TTC549 (cell line): ENCODE data around the gene PTPRK.

Experiments used
- FAIRE-seq: peaks from 2 replicates; lab custom pipeline; 2012; peaks lifted over from hg19 to GRCh38; lab: Jason Lieb, UNC

PTPRK gene

DNA sequence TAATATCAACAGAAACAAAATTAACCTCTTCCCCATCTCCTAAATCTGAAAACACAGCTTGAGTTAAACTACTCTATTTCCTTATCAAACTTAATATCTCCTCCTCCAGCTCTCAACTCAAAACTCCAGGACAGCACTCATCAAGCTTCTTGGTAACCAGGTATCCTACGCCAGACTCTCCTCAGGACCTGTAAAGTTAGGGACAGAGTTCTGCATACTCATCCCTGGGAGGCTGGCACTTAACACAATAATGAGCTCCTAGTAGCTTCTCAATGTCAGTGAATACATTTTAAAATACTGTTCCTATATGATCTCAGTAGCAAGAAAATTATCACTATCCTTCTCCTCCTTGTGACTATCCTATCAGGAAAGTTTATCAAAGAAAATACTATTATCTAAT lies 240.3 kb downstream of the PTPRK start:
- no peak for FAIRE-seq

GRCh38 chr6:128278836-128279235 lies 241.6 kb downstream of the PTPRK start:
- no peak for FAIRE-seq

DNA sequence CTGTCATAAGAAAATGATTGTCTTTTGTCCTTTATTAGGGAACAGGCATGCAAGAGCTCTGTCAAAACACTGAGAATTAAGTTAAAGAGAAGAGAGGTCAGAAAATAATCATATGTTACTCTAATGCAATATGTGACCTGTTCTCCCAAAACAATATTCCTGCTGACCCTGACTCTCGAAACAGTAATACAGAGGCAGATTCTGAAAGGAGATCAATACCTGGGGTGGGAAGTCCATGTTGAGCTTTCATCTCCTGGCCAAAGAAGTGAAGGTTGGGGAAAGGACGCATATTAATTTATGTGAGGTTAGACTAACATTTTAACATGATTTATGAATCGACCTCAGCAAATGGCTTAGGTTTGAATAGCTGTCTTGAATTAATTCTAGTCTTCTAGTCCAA lies 243.0 kb downstream of the PTPRK start:
- no peak for FAIRE-seq

DNA sequence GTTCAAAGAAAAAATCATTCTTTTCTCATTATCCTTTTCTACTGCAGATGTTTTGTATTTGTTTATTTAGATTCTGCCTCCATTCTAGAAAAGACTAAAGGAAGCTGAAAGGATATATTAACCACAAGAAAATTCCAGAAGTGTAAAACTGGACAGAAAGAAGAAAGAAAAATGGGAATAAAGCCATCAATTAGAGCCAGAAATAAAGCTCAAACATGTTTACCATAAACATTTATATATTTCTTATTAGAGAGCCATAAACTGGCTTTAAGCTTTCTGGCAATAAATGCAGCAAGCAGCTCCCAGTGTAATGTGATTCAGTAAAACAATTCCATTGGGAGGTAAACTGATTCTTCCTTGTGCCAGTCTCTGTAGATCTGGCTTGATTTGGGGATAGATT lies 244.1 kb downstream of the PTPRK start:
- FAIRE-seq = no peak

- FAIRE-seq = no peak
Observed at GRCh38 chr6:128275681-128276080, 244.7 kb downstream of the PTPRK start.

DNA sequence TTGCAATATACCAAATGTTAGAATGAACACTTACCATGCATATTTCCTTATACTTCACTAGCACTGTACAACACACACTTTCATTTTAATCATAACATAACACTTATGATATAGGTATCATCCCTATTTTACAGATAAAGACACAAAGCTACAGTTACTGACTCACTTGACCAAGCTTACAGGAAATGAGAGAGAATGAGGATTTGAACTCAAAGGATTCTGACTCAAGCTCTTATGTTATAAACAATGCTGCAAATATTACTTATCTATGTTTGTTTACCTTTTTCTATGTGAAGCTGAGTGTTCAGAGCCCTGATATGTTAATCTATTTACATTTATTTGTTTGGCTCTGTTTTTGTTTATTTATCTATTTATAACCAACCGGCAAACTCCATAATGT lies 245.4 kb downstream of the PTPRK start:
- no peak for FAIRE-seq

DNA sequence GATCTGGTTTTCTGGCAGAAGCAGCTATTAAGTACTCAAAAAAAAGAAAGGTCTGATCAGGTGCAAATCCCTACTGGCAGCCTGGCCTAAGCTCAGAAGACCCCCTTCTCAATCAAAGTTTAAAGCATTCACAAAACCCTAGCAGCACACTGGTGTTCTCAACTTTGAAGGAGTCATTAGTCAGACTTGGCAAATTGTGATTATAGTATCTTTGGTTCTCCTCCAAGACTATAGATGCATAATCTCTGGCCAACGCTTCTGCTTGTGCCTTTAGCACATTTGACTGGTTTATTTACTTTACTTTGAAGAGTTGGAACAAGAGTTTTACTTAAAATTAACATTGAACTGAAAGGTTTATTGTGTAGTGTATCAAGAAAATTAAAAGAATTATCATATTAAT lies 248.9 kb downstream of the PTPRK start:
- no peak for FAIRE-seq

GRCh38 chr6:128271011-128271410 lies 249.4 kb downstream of the PTPRK start:
- no peak for FAIRE-seq

DNA sequence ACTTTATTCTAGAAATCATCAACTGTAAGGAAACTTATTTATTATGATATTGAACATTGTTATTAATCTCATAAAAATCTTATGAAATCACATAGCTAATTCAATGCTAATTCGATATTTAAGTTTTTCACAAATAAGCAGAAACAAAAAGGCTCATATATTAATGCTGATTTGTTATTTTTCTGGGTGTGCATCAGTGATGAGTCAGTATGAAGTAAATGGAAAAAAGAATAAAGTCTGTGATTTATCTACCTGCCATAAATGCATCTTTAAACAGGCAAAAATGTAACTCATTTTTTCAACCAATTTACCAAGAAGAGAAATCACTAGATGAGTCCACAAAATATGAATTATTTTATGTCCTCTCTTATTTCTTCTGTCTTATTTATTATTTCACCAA lies 253.5 kb downstream of the PTPRK start:
- FAIRE-seq = no peak

DNA sequence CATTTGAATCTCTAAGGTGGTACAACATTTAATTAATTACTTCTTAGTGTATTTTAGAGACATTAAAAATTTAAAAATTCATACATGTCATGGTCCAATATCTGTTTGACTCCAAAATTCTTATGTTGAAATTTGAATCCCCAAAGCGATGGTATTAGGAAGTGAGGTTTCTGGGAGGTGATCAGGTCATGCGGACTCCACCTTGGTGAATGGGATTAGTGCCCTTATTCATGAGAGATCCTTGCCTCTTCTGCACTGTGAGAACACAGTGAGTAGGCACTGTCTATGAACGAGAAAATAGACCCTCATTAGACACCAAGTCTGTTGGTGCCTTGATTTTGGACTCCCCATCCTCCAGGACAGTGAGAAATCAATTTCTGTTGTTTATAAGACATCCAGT lies 254.7 kb downstream of the PTPRK start:
- FAIRE-seq = no peak

- no peak for FAIRE-seq
Observed at GRCh38 chr6:128259730-128260685, 260.4 kb downstream of the PTPRK start.

GRCh38 chr6:128259029-128259724 lies 261.2 kb downstream of the PTPRK start:
- FAIRE-seq = no peak

DNA sequence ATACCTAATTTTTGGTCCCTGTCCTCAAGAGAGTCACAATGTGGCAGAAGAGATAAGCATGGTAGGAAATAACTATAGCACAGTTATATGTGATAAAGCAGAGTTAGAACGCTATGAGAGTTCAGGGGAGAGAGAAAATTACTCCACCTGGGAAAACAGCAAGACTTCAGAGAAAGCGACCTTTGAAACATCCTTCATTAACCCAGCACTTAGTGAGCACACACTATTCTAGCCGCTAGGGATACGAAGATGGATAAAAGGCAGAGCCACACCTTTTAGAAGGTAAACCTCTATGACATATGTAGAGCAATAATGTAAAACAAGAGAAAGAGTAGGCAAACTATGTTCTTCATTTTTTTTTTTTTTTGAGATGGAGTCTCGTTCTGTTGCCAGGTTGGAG lies 264.3 kb downstream of the PTPRK start:
- no peak for FAIRE-seq

- FAIRE-seq = no peak
Observed at GRCh38 chr6:128252341-128253176, 267.8 kb downstream of the PTPRK start.

DNA sequence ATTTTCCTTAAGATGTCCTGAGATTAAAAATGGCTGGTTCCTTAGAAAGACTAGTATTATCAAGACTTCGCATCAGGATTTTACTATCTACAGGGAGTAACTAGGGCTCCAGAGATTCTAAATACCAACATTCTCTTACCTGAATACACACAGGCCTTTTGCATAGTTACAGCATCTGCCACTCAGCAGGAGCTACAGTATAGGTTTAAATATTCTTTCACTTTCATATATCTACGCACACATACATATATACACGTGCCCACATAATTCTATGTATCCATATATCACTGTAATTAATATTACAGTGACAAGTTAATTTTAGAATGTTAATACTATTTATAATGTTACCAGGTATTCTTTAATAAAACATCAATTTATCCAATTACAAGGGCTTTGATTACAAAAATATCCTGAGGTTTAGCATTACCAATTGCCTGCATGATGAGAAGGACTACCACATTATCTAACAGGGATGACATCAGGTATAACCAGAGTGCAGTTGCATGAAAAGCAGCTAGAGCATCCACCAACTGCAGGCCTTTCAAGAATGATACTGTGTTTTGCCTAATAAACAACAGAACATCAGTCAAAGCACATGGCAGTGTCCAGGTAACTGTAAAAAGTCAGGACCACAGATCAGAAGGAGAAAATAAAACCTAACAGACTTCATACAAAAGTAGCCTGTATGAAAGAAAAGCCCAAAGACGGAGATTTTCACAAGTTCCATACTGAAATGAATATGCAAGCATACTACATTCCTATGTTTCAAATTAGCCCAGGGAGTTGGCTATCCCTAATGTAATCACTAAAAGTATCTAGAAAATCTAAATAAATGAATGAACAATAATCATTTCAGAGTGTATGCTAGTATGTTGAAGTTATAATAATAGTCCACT lies 268.7 kb downstream of the PTPRK start:
- no peak for FAIRE-seq

GRCh38 chr6:128250370-128251070 lies 269.9 kb downstream of the PTPRK start:
- FAIRE-seq = no peak

DNA sequence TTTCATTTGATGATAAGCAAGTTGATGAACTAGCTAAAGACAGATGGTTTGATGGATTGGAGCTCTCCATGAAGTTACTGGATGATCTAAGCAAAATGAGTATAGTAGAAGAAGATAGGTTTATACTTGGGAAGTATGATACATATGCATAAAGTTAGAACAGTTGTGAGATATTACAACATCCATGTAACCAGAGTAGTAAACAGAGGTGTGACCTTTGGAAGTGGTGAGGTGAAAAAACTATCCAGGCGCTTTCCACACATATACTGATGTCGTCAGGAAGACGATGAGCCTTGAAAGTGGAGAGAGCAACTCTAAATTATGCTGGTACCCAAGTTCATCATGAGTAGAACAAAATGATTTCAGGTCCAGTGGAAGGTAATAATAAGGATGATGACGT lies 271.0 kb downstream of the PTPRK start:
- FAIRE-seq = no peak

GRCh38 chr6:128246472-128247260 lies 273.7 kb downstream of the PTPRK start:
- FAIRE-seq = no peak

DNA sequence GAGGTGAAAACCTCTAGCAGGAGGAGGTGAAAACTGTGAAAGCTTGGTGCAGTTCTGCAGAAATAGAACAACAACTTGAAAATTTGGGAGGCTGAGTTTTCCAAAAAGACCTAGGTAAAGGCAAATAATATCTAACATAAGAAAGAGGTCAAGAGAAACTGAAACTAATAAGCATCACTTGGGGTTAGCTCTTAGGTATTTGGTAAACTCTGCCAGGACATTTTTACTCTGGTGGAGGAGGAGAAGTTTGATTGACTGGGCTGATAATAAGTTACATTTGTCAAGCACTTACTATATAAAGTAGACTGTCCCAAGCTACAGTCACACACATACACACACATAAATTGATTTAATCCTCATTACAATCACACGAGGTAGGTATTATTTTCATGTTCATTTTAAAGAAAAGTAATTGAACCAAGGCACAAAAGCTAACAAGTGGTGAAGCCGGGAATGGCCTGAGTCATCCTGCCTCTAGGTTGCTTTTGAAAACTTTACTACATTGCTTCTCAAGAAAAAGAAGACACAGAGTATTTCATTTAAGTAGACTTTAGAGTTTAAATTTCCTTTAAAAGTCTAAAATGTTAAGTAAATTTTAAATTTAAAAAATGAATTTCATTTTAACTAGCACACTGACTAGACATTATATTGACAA lies 275.5 kb downstream of the PTPRK start:
- no peak for FAIRE-seq
